ENCODE measurements around the gene KIF20B.
A peak's percentile ranks its signal among the peaks of the same experiment; 100 is the strongest.

Gene KIF20B

GRCh38 chr10:89657302-89657701 lies 44.1 kb upstream of the KIF20B start:
- ChIA-PET CTCF (no interaction called here), POLR2A (ENCODE audit: low non-redundant PET) (no interaction called here)
- no peak for DNase-seq (ENCODE audit: low spot score)
- no peak for TF ChIP-seq CTCF (conservative IDR thresholded peaks at IDR 0.05; ENCODE audit: low read depth)
- no peak overlapping the region for H3K27ac ChIP-seq

DNA sequence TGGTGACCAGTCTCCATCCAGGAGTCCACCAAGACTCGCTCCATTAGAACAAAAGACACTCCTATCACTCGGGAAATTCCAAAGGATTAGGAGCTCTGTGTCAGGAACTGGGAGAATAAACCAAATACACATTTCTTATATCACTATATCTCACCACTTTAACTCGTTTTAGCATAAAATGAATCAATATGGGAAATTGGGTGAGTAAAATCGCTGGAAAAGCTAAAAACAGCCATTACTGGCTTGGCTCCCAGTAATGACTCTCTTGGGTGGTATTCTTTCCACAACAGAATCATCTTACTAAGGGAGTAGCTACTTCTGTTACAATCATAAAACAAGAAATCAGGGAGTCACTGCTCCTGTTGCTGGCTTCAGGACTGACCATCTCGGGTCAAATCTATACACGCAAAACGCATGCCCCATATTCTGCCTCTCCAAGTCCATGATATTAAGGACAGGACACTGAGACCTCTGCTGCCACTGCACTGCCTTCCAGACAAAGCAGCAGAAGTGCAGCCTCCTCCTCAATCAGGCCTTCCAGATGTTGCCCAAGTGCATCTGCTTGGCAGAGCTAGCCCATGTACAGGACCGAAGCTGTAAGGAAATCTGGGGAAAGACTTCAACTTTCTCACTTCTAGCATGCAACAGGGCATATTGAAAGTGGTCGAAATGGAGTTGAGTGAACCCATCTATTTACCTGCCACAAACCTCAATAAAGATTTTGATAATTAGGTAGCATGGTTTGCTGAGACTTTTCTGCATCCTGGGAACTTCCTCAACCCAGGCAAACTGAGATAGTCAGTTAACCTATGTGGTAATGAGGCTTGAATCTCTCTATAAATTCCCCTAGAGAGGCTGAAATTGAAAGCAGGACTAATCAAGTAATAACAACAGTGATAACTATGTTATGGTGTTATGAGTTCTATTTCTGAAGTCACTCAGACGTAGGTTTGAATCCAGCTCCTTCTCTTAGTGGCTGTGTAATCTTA lies 42.0 kb upstream of the KIF20B start:
- no peak overlapping the region for H3K27ac ChIP-seq
- ChIA-PET POLR2A (ENCODE audit: low non-redundant PET) (no interaction called here), CTCF (interaction anchor here (0.6 kb wide), 2 partner anchors 30 to 140 kb away, joined by 4 read pairs; no protein-coding TSS in a partner anchor)
- no peak for TF ChIP-seq CTCF (conservative IDR thresholded peaks at IDR 0.05; ENCODE audit: low read depth)
- DNase-seq (ENCODE audit: low spot score), result no peak

- ChIA-PET POLR2A (ENCODE audit: low non-redundant PET) (no interaction called here), CTCF (interaction anchor here (0.6 to 1.1 kb wide), 2 partner anchors 21 to 22 kb away, joined by 3 read pairs; no protein-coding TSS in a partner anchor)
- H3K27ac ChIP-seq, result no peak overlapping the region
- TF ChIP-seq CTCF (conservative IDR thresholded peaks at IDR 0.05; ENCODE audit: low read depth), result no peak
- DNase-seq (ENCODE audit: low spot score), result no peak
Measured at GRCh38 chr10:89662596-89662995, 38.8 kb upstream of the KIF20B start.

GRCh38 chr10:89663144-89663543 lies 38.2 kb upstream of the KIF20B start:
- H3K27ac ChIP-seq, result no peak overlapping the region
- TF ChIP-seq CTCF (conservative IDR thresholded peaks at IDR 0.05; ENCODE audit: low read depth), result no peak
- CTCF ChIA-PET, result interaction anchor here (0.6 to 1.1 kb wide), 2 partner anchors 20 to 21 kb away, joined by 3 read pairs; no protein-coding TSS in a partner anchor
- POLR2A ChIA-PET (ENCODE audit: low non-redundant PET), result no interaction called here
- no peak for DNase-seq (ENCODE audit: low spot score)

- no peak overlapping the region for H3K27ac ChIP-seq
- no peak for TF ChIP-seq CTCF (conservative IDR thresholded peaks at IDR 0.05; ENCODE audit: low read depth)
- ChIA-PET POLR2A (ENCODE audit: low non-redundant PET) (interaction anchor here (1.5 kb wide), 1 partner anchor 20 kb away, joined by 5 read pairs; no protein-coding TSS in a partner anchor), CTCF (interaction anchor here (0.6 kb wide), 1 partner anchor 10 kb away, joined by 3 read pairs; no protein-coding TSS in a partner anchor)
- DNase-seq (ENCODE audit: low spot score), result no peak
Measured at GRCh38 chr10:89664203-89664602, 37.2 kb upstream of the KIF20B start.

- POLR2A ChIA-PET (ENCODE audit: low non-redundant PET), result interaction anchor here (1.5 kb wide), 1 partner anchor 22 kb away, joined by 5 read pairs; no protein-coding TSS in a partner anchor
- CTCF ChIA-PET, result interaction anchor here (0.6 to 1.0 kb wide), 5 partner anchors 19 to 393 kb away, joined by 3 to 5 read pairs (median 4); no protein-coding TSS in a partner anchor
- DNase-seq (ENCODE audit: low spot score), result peak; percentile 51
Measured at GRCh38 chr10:89665302-89665701, 36.1 kb upstream of the KIF20B start.

More at GRCh38 chr10:89665302-89665701, 36.1 kb upstream of the KIF20B start:
- H3K27ac ChIP-seq, result no peak overlapping the region
- TF ChIP-seq CTCF (conservative IDR thresholded peaks at IDR 0.05; ENCODE audit: low read depth), result peak; percentile 27; the same call in 1 of the 2 replicates

Measured in RWPE1 (cell line).